ENCODE measurements around the gene MTMR3.
"Not testable (repeated sequence)": the region's sequence is repeated elsewhere in the genome, so short reads cannot be mapped to it uniquely, and the experiment has no call there.

MTMR3 gene

DNA sequence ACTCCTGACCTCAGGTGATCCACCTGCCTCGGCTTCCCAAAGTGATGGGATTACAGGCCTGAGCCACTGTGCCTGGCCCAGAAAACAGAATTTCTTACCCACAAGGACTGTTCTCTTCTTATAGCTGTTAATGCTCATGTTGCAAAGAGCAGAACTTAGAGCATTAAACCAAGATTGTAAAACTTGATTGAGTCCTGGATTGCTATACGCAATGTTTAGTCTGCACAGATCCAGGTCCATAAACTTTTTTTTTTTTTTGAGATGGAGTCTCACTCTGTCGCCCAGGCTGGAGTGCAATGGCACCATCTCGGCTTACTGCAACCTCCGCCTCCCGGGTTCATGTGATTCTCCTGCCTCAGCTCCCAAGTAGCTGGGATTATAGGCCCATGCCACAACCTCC is 178.1 kb downstream of the MTMR3 start:
- not testable (repeated sequence) for DNase-seq

GRCh38 chr22:30062259-30062658 is 179.3 kb downstream of the MTMR3 start:
- DNase-seq, result no peak

- no peak for DNase-seq
Observed at GRCh38 chr22:30062950-30063349, 180.0 kb downstream of the MTMR3 start.

DNA sequence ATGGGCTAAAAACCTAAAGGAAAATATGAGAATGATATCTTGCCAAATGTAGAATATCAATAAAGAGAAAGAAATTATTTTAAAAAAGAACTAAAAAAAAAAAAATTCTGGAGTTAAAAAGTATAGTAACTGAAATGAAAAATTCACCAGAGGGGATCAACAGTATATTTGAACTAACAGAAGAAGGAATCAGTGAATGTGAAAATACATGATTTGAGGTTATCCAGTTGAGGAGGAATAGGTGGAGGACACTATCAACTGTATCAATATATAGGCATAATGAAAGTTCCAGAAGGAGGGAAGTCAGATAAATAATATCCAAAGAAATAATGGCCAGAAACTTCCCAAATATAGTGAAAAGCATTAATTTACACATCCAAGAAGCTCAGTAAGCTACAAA is 181.2 kb downstream of the MTMR3 start:
- DNase-seq, result no peak

DNA sequence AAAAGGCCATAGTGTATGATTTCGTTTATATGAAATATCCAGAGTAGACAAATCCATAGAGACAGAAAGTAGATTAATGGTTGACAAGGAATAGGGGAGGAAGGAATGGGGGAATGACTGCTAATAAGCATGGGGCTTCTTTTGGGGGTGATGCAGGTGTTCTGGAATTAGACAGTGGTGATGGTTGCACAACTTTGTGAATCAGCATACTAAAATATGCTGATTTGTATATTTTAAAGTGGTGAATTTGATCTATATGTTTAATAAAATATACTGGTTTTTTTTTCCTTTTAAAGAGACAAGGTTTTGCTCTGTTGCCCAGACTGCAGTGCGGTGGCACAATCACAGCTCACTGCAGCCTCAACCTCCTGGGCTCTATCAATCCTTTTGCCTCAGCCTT is 190.8 kb downstream of the MTMR3 start:
- no peak for DNase-seq

DNA sequence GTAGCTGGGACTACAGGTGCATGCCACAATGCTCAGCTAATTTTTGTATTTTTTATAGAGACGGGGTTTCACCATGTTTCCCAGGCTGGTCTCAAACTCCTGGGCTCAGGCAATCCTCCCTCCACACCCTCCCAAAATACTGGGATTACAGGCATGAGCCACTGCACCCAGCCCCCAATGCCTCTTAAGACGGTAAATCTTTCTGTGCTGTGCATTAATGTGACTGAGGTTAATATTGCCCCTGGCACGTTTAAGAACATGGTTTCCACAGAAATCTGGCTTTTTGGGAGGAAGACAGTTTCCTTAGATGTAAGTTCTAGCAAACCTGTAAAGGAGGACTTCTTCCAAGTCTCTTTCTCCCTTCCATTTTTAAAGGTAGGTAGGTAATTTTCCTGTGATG is 191.2 kb downstream of the MTMR3 start:
- DNase-seq, result no peak

GRCh38 chr22:30074994-30075393 is 192.0 kb downstream of the MTMR3 start:
- no peak for DNase-seq

DNA sequence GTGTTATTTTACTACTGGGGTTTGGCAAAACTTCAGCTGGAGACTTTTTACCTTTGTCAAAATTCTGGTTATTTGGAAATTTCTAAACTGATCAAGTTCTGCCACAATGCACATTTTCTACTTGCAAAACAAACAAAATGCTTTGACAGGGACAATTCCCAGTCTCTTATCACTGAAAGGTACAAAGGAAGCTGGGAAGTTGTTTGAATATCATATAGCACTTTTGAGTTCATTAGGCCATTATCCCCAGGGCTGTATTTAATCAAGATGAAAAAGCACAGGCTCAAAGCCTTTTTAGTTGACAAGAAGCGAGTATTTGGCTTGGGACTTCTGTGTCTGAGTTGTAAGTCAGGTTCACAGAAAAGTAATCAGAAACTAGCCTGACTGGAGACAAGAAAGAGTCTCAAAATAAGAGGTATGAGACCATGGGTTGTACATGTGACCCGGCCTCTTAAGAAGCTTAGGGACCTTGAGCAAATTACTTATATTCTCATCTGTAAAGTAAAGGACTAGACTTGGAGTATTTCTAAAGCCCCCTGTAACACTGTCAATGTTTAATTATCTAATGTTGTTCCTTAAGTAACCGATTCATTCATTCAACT is 194.4 kb downstream of the MTMR3 start:
- no peak for DNase-seq

GRCh38 chr22:30078320-30079311 is 195.6 kb downstream of the MTMR3 start:
- DNase-seq, result no peak

- DNase-seq, result no peak
Observed at GRCh38 chr22:30079952-30080533, 197.1 kb downstream of the MTMR3 start, which contains the start of gene HORMAD2. Gene HORMAD2 (plus strand): TSS chr22:30080464. CDS start chr22:30093953, 13,489 bp downstream.

All from stimulated activated CD4-positive, alpha-beta T cell treated with anti-CD3 and anti-CD28 coated beads, Interleukin-12 subunit alpha, Interleukin-12 subunit beta, amount 100 ng/mL, for 4 hours (primary cell).